Spleen (tissue), 11 donors: ENCODE results near the gene RALGAPA1. TPM values are rescaled to one million over a fixed set of nuclear protein-coding genes. Genes with fewer than 3 reads are reported as not detected.

Experiments used
- DNase-seq: peaks from one replicate; pipeline ENCODE4 v3.0.0-alpha.2; 2020
- H3K27ac ChIP-seq, 8 donors: fragments of 200-600 bp; sonication (generic) in 7 of 8; 1 replicate in 4 of 8; 2 replicates in 4 of 8; pipeline versions ENCODE4 v1.5.0 to v1.8.0; 2016 to 2021; ENCODE audit warnings: inconsistent platforms in 4 of 8, mild to moderate bottlenecking in 4 of 8, moderate library complexity in 1 of 8
- H3K27me3 ChIP-seq, 7 donors: fragments of 200-600 bp; sonication (generic) in 6 of 7; replicated peaks in 1 of 7; 1 replicate in 4 of 7; 2 replicates in 3 of 7; pipeline versions ENCODE4 v1.5.0 to v1.8.0; 2016 to 2021; ENCODE audit warnings: inconsistent platforms in 3 of 7, mild to moderate bottlenecking in 1 of 7
- H3K36me3 ChIP-seq, 6 donors: fragments of 200-600 bp; sonication (generic) in 5 of 6; 1 replicate in 4 of 6; 2 replicates in 2 of 6; pipeline versions ENCODE4 v1.5.0 to v1.8.0; 2016 to 2021; ENCODE audit warnings: inconsistent platforms in 2 of 6
- H3K4me1 ChIP-seq, 6 donors: fragments of 200-600 bp; sonication (generic) in 5 of 6; 1 replicate in 3 of 6; 2 replicates in 3 of 6; pipeline versions ENCODE4 v1.5.0 to v1.8.0; 2016 to 2021; ENCODE audit warnings: inconsistent platforms in 3 of 6
- H3K4me3 ChIP-seq, 8 donors: fragments of 200-600 bp; sonication (generic) in 7 of 8; 1 replicate in 4 of 8; 2 replicates in 4 of 8; pipeline versions ENCODE4 v1.5.0 to v1.8.0; 2016 to 2021; ENCODE audit warnings: inconsistent platforms in 4 of 8, mild to moderate bottlenecking in 4 of 8, moderate library complexity in 2 of 8
- H3K9me3 ChIP-seq, 8 donors: fragments of 200-600 bp; sonication (generic) in 7 of 8; 1 replicate in 4 of 8; 2 replicates in 4 of 8; pipeline versions ENCODE4 v1.5.0 to v1.8.0; 2016 to 2021; ENCODE audit warnings: inconsistent platforms in 4 of 8
- POLR2A ChIP-seq, 3 donors: fragments of 450-650 bp; IDR thresholded peaks; one replicate each; pipeline ENCODE4 v1.5.1; 2017; ENCODE audit warnings: antibody characterized with exemption in 3 of 3, mild to moderate bottlenecking in 1 of 3
- POLR2AphosphoS5 ChIP-seq, 3 donors: sonication (generic); formaldehyde crosslinking; IDR thresholded peaks; one replicate each; pipeline ENCODE4 v1.5.1; 2017; ENCODE audit warnings: antibody characterized with exemption in 3 of 3
- WGBS, 5 donors: extraction: QIAGEN DNeasy Blood & Tissue Kit in 3 of 5; methylation state at CpG; one replicate each; pipeline versions ENCODE4 v1.1.5 to v1.1.7; 2013 to 2018; 5-methylcytosine and 5-hydroxymethylcytosine counted together
- intact Hi-C: fragments of 100-400 bp; cut with DNase I; formaldehyde crosslinking; loops from one replicate; pipeline ENCODE4 v1.15.0; 2023; ENCODE audit warnings: low total_unique reads
- polyA plus RNA-seq, 3 donors: library from polyadenylated mRNA; stranded (reverse); fragments of 200-250 nt; gene quantifications; one replicate each; pipeline ENCODE4 v1.2.1, GENCODE V29; 2013
- total RNA-seq, 7 donors: library from RNA; depleted of rRNA in 3 of 7; stranded (reverse); fragments of >200 nt in 3 of 7; fragmentation: NEBNext Ultra II Directional in 4 of 7; extraction: Animal tissue kit (Norgen Biotek cat#: 25700) in 4 of 7; gene quantifications; one replicate each; pipeline versions ENCODE4 v1.1.0 to v1.2.1, GENCODE V29; 2016 to 2021
- TF ChIP-seq, protein P1 (sequence below), 11 experiments: fragments of 200-600 bp in 7 of 11; fragments of 450-650 bp in 4 of 11; sonication (generic) in 4 of 11; IDR thresholded peaks in 8 of 11; conservative IDR thresholded peaks in 3 of 11; 1 replicate in 7 of 11; 2 replicates in 4 of 11; pipeline versions ENCODE4 v1.4.0 to v1.8.0; 2016 to 2021; ENCODE audit warnings: antibody characterized with exemption in 11 of 11, inconsistent platforms in 4 of 11, mild to moderate bottlenecking in 1 of 11
- donor health status: healthy with polysubstance abuse.
- donor health status: DM: no; HTN: no; CAD: no; lungs with moderate emphysema.
- donor health status: DM: no; HTN: no; CAD: no.
- donor health status: Bipolar disorder and iron deficiency.
- donor health status: healthy.
- donor health status: DM: no; HTN: no; CAD: no.
- donor health status: DM: yes; HTN: yes; CAD: no.

The RALGAPA1 gene
- total and polyA plus RNA-seq, 10 donors: 9.7 to 76.0 (median 52.2) TPM

DNA sequence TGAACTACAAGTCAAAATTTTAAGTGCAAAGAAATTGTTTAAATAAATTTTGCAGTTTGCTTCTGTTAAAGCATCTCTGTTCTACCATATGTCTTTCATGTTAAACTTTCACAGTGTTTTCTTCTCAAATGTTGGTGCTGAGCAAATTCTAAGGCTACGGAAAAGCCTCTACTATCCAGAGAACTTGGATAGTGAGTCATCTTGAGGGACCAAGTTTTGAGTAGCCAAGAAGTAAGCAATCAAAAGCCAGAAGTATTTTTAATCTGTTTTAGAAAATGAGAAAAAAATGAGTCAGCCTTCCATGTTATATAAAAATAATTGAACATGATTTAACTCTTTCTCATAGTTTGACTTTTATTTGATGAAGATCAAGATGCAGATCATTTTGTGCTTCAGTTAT, 20.4 kb upstream of the RALGAPA1 start:
- peaks cover 0 to 23% (median 17%) of the 10 kb centered on the region in 6 donors for H3K4me1 ChIP-seq
- intact Hi-C loops: no loop called here
- WGBS, 5 donors: 92 to 98% (median 95%) methylated on average over 1 of the region's 1 CpG
- no peak overlapping the region for H3K27ac ChIP-seq
- H3K27me3 ChIP-seq: no peaks in the 10 kb centered on the region
- no peak for TF ChIP-seq POLR2A (IDR thresholded peaks at IDR 0.05)
- TF ChIP-seq, protein P1, sequence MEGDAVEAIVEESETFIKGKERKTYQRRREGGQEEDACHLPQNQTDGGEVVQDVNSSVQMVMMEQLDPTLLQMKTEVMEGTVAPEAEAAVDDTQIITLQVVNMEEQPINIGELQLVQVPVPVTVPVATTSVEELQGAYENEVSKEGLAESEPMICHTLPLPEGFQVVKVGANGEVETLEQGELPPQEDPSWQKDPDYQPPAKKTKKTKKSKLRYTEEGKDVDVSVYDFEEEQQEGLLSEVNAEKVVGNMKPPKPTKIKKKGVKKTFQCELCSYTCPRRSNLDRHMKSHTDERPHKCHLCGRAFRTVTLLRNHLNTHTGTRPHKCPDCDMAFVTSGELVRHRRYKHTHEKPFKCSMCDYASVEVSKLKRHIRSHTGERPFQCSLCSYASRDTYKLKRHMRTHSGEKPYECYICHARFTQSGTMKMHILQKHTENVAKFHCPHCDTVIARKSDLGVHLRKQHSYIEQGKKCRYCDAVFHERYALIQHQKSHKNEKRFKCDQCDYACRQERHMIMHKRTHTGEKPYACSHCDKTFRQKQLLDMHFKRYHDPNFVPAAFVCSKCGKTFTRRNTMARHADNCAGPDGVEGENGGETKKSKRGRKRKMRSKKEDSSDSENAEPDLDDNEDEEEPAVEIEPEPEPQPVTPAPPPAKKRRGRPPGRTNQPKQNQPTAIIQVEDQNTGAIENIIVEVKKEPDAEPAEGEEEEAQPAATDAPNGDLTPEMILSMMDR (IDR thresholded peaks at IDR 0.05 in 8 of 11, conservative IDR thresholded peaks at IDR 0.05 in 3 of 11): no peak
- TF ChIP-seq POLR2AphosphoS5 (IDR thresholded peaks at IDR 0.05): no peak
- no peak overlapping the region for H3K4me3 ChIP-seq
- no peaks in the 10 kb centered on the region for H3K9me3 ChIP-seq
- DNase-seq: no peak
- peaks cover 0 to 33% (median 3%) of the 10 kb centered on the region in 6 donors for H3K36me3 ChIP-seq

DNA sequence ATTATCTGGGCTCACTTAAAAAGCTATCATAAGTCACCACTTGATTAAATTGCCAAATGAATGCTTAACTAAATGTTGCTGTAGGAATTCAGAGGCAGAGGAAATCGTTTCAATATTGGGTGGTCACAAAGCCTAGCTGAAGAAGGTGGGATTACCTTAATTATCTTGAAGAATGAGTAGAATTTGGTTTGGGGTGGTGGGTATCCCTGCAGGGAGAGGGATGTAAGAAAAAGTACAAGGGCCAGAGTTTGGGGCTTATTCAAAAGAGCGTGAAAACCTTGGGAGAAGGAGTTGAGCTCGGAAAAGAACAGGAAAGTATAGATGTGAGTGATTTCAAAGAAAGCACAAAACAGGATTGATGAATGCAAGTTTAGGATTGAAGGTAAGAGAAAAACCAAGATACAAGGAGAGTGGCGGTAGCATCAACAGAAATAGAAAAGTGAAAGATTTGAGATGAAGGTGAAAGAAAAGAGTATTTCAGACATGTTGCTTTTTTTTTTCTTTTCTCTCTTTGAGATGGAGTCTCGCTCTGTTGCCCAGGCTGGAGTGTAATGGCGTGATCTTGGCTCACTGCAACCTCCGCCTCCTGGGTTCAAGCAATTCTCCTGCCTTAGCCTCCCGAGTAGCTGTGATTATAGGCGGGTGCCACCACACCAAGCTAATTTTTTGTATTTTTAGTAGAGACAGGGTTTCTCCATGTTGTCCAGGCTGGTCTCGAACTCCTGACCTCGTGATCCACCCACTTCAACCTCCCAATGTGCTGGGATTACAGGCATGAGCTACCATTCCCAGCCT, 18.8 kb upstream of the RALGAPA1 start:
- intact Hi-C loops: no loop called here
- H3K36me3 ChIP-seq: peaks cover 0 to 17% (median 0%) of the 10 kb centered on the region in 6 donors
- no peaks in the 10 kb centered on the region for H3K9me3 ChIP-seq
- H3K4me1 ChIP-seq: peaks cover 0 to 23% (median 17%) of the 10 kb centered on the region in 6 donors
- WGBS, 5 donors: 87 to 95% (median 93%) methylated on average over 11 of the region's 11 CpGs
- no peaks in the 10 kb centered on the region for H3K27me3 ChIP-seq
- peak overlapping the region in 2 of 8 donors; percentile 83 to 98 for H3K4me3 ChIP-seq
- H3K27ac ChIP-seq: no peak overlapping the region
- no peak for DNase-seq
- TF ChIP-seq, protein P1 (IDR thresholded peaks at IDR 0.05 in 8 of 11, conservative IDR thresholded peaks at IDR 0.05 in 3 of 11): no peak
- TF ChIP-seq POLR2A (IDR thresholded peaks at IDR 0.05) (no peak), POLR2AphosphoS5 (IDR thresholded peaks at IDR 0.05) (no peak)

DNA sequence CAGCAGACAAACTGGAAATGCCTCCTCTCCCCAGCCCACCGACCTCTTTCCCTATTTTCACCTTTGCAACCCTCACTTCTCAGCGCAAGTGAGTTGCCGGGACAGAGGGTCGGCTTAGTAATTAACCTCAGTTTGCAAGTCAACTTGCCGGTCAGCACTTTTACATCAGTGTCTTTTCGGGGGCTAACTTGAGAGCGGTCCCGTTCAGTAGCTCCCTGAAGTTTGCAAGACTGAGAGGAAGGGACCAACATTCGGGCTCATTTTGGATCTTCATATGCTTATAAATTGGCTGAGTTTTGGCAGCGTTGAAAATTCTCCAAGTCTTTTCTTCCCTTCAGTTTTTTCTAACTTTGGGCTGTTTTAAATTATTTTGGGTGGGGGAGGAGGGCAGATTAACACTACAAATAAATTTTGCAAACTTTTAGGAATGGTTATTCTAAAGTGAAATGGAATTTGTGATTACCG, 17.9 kb upstream of the RALGAPA1 start:
- H3K36me3 ChIP-seq: peaks cover 0 to 8% (median 0%) of the 10 kb centered on the region in 6 donors
- WGBS, 5 donors: 3 to 6% (median 4%) methylated on average over 11 of the region's 11 CpGs
- H3K27me3 ChIP-seq: no peaks in the 10 kb centered on the region
- peaks cover 0 to 23% (median 17%) of the 10 kb centered on the region in 6 donors for H3K4me1 ChIP-seq
- no peak for DNase-seq
- peak overlapping the region in 7 of 8 donors; percentile 94 to 98 (median 96) for H3K27ac ChIP-seq
- TF ChIP-seq, protein P1 (IDR thresholded peaks at IDR 0.05 in 8 of 11, conservative IDR thresholded peaks at IDR 0.05 in 3 of 11): peak in 2 of 11 experiments; percentile 2 to 4
- TF ChIP-seq POLR2AphosphoS5 (IDR thresholded peaks at IDR 0.05) (no peak), POLR2A (IDR thresholded peaks at IDR 0.05) (no peak)
- intact Hi-C loops: no loop called here
- peak overlapping the region; percentile 81 to 98 (median 88) for H3K4me3 ChIP-seq
- no peaks in the 10 kb centered on the region for H3K9me3 ChIP-seq
